ENCODE measurements around the gene BRSK2. TPM values are rescaled to one million over a fixed set of nuclear protein-coding genes. Genes with fewer than 3 reads are reported as not detected.
"Not testable (repeated sequence)": the region's sequence is repeated elsewhere in the genome, so short reads cannot be mapped to it uniquely, and the experiment has no call there.

BRSK2 gene
- total RNA-seq, 2 donors from 2014 or later = 0.53 to 0.79 TPM

GRCh38 chr11:1509626-1510255 lies 120.0 kb downstream of the BRSK2 start:
- no peak for ATAC-seq
- no peak for DNase-seq
- intact Hi-C loops (cut with DNase I, micrococcal nuclease) = loop anchor here (10.0 kb wide), 2 partner anchors 55 to 305 kb away; no protein-coding TSS in a partner anchor

DNA sequence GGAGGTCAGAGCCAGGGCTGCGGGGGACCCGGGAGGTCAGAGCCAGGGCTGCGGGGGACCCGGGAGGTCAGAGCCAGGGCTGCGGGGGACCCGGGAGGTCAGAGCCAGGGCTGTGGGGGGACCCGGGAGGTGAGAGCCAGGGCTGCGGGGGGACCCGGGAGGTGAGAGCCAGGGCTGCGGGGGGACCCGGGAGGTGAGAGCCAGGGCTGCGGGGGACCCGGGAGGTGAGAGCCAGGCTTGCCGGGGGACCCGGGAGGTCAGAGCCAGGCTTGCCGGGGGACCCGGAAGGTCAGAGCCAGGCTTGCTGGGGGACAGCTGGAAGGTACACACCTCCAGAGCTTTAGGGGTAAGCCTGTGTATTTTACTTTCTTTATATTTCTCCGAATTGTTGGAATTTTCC lies 120.6 kb downstream of the BRSK2 start:
- not testable (repeated sequence) for ATAC-seq, DNase-seq
- intact Hi-C loops (cut with DNase I, micrococcal nuclease) = loop anchor here (10.0 kb wide), 2 partner anchors 56 to 306 kb away; no protein-coding TSS in a partner anchor

- DNase-seq (no peak), ATAC-seq (no peak)
- intact Hi-C loops (cut with DNase I, micrococcal nuclease) = loop anchor here (10.0 kb wide), 2 partner anchors 56 to 306 kb away; no protein-coding TSS in a partner anchor
These were observed 121.2 kb downstream of the BRSK2 start for GRCh38 chr11:1510928-1511327.

DNA sequence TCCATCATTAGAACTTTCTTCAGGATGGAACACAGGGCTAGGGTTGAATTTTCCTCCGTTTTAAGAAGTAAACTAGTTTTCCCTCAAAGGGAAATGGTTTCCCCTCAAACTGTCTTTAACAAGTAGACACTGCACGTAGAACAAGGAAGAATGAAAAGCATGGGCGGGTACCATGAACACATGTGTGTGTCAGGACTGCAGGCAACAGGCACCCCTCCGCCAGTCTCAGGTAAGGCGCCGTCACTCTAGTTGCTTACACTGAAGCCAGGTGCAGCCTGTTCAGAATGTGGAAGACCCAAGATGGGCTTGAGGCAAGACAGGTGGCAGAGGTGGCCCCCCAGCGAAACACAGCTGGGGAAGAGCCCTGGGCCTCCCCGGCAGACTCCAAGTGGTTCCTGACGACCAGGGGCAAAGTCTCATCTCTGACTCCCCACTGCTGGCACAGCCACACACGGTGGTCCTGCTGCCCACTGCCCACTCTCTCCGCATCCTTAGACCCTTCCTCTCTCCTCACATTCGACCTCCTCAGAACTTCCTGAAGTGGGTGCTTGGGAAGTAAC lies 122.3 kb downstream of the BRSK2 start:
- ATAC-seq (no peak), DNase-seq (no peak)
- intact Hi-C loops (cut with DNase I, micrococcal nuclease) = loop anchor here (10.0 kb wide), 2 partner anchors 57 to 307 kb away; no protein-coding TSS in a partner anchor

Other genes starting within 250 kb of the BRSK2 start
- under 1 TPM; 0.03 to 0.09 TPM for gene MUC5AC, start 232.0 kb upstream of the BRSK2 start, total RNA-seq
- gene MUC5B, start 166.9 kb upstream of the BRSK2 start, total RNA-seq = 100 to 1,000 TPM; 258 to 369 TPM
- 10 to 100 TPM; 62.8 to 63.7 TPM for gene TOLLIP, start 80.3 kb upstream of the BRSK2 start, total RNA-seq
- gene MOB2, start 96.8 kb downstream of the BRSK2 start, total RNA-seq = 10 to 100 TPM; 48.3 to 55.8 TPM
- gene DUSP8, start 182.3 kb downstream of the BRSK2 start, total RNA-seq = 10 to 100 TPM; 27.2 to 45.0 TPM
- not detected for gene KRTAP5-1, start 195.3 kb downstream of the BRSK2 start, total RNA-seq
- not detected for gene KRTAP5-2, start 208.4 kb downstream of the BRSK2 start, total RNA-seq
- not detected for gene KRTAP5-3, start 218.5 kb downstream of the BRSK2 start, total RNA-seq
- gene KRTAP5-4, start 232.2 kb downstream of the BRSK2 start, total RNA-seq = not detected
- under 1 TPM; 0.28 to 0.43 TPM for gene KRTAP5-5, start 239.8 kb downstream of the BRSK2 start, total RNA-seq